WTC11 (cell line): ENCODE results near the gene GRIN2A. TPM values are rescaled to one million over a fixed set of nuclear protein-coding genes. Genes with fewer than 3 reads are reported as not detected.

ENCODE experiments used
- ATAC-seq: fragments of 200-7000 bp; cut with Tn5 transposase; 2 replicates; pipeline ENCODE4 v1.10.0; 2021; ENCODE audit warnings: mild to moderate bottlenecking, moderate library complexity
- CTCF ChIA-PET: fragments of 300-600 bp; sonication (Branson Sonifier 250); formaldehyde crosslinking; loops from one replicate; lab custom pipeline; 2021; ENCODE audit warnings: antibody characterized with exemption; lab: Charles Lee
- POLR2A ChIA-PET: fragments of 350-600 bp; sonication (Branson Sonifier 250); formaldehyde crosslinking; loops from one replicate; lab custom pipeline; 2021; ENCODE audit warnings: antibody characterized with exemption; lab: Charles Lee
- DNase-seq: peaks from one replicate; pipeline ENCODE4 v3.0.0; 2021; ENCODE audit warnings: low spot score
- H3K27ac Mint-ChIP-seq: 2 replicates; pipeline ENCODE4 v1.8.0; 2021; ENCODE audit warnings: mixed read lengths
- H3K27me3 Mint-ChIP-seq: 2 replicates; pipeline ENCODE4 v1.8.0; 2021; ENCODE audit warnings: low read depth, mild to moderate bottlenecking, moderate library complexity, mixed read lengths
- H3K36me3 Mint-ChIP-seq: 2 replicates; pipeline ENCODE4 v1.8.0; 2021; ENCODE audit warnings: mixed read lengths
- H3K4me1 Mint-ChIP-seq: 2 replicates; pipeline ENCODE4 v1.8.0; 2022; ENCODE audit warnings: mixed read lengths
- H3K4me3 Mint-ChIP-seq: 2 replicates; pipeline ENCODE4 v1.8.0; 2021; ENCODE audit warnings: mild to moderate bottlenecking, moderate library complexity, mixed read lengths
- H3K9me3 Mint-ChIP-seq: 2 replicates; pipeline ENCODE4 v1.8.0; 2021; ENCODE audit warnings: mixed read lengths
- FOXJ3 ChIP-seq: sonication (generic); formaldehyde crosslinking; IDR thresholded peaks from 2 replicates; pipeline ENCODE4 v1.9.0; 2021; ENCODE audit warnings: missing genetic modification reagents, mild to moderate bottlenecking, borderline replicate concordance
- NR1H2 ChIP-seq: sonication (generic); formaldehyde crosslinking; IDR thresholded peaks from 2 replicates; pipeline ENCODE4 v1.9.0; 2021; ENCODE audit warnings: mild to moderate bottlenecking, moderate library complexity, missing genetic modification reagents
- TCF7 ChIP-seq: sonication (generic); formaldehyde crosslinking; IDR thresholded peaks from 2 replicates; pipeline ENCODE4 v1.8.0; 2022; ENCODE audit warnings: mild to moderate bottlenecking, low read depth, missing genetic modification reagents, moderate library complexity
- ZNF219 ChIP-seq: sonication (generic); formaldehyde crosslinking; IDR thresholded peaks from 2 replicates; pipeline ENCODE4 v1.8.0; 2023; ENCODE audit warnings: missing genetic modification reagents, mild to moderate bottlenecking, borderline replicate concordance
- total RNA-seq: library from RNA; stranded (reverse); gene quantifications from 3 replicates; pipeline ENCODE4 v1.2.3, GENCODE V29; 2021
- TF ChIP-seq, protein P1 (sequence below): sonication (generic); formaldehyde crosslinking; IDR thresholded peaks from 2 replicates; pipeline ENCODE4 v1.8.0; 2022; ENCODE audit warnings: mild to moderate bottlenecking, missing genetic modification reagents
- TF ChIP-seq, protein P2 (sequence below): fragments of 250-450 bp; sonication (Bioruptor Pico); IDR thresholded peaks from 2 replicates; pipeline ENCODE4 v1.9.0; 2021; ENCODE audit warnings: mild to moderate bottlenecking
- TF ChIP-seq, protein P3 (sequence below): sonication (generic); formaldehyde crosslinking; IDR thresholded peaks from 2 replicates; pipeline ENCODE4 v1.8.0; 2023; ENCODE audit warnings: mild to moderate bottlenecking, missing genetic modification reagents
- TF ChIP-seq, protein P4 (sequence below): sonication (generic); formaldehyde crosslinking; IDR thresholded peaks from 2 replicates; pipeline ENCODE4 v1.8.0; 2023; ENCODE audit warnings: missing genetic modification reagents, mild to moderate bottlenecking, borderline replicate concordance
- TF ChIP-seq, protein P5 (sequence below): sonication (generic); formaldehyde crosslinking; IDR thresholded peaks from 2 replicates; pipeline ENCODE4 v1.8.0; 2022; ENCODE audit warnings: mild to moderate bottlenecking, missing genetic modification reagents
- TF ChIP-seq, protein P6 (sequence below): fragments of 200-600 bp; IDR thresholded peaks from 2 replicates; pipeline ENCODE4 v1.8.0; 2022; ENCODE audit warnings: antibody characterized with exemption
- TF ChIP-seq, protein P7 (sequence below): fragments of 250-450 bp; sonication (Bioruptor Pico); conservative IDR thresholded peaks from 2 replicates; pipeline ENCODE4 v1.9.0; 2021; ENCODE audit warnings: mild to moderate bottlenecking
- TF ChIP-seq, protein P8 (sequence below): sonication (generic); formaldehyde crosslinking; IDR thresholded peaks from 2 replicates; pipeline ENCODE4 v1.8.1; 2022; ENCODE audit warnings: mild to moderate bottlenecking, moderate library complexity, missing genetic modification reagents
- TF ChIP-seq, protein P9 (sequence below): sonication (generic); formaldehyde crosslinking; IDR thresholded peaks from 2 replicates; pipeline ENCODE4 v1.8.1; 2023; ENCODE audit warnings: mild to moderate bottlenecking, missing genetic modification reagents

The GRIN2A gene
- total RNA-seq, 1 experiment from 2014 or later, result 3.5 TPM

DNA sequence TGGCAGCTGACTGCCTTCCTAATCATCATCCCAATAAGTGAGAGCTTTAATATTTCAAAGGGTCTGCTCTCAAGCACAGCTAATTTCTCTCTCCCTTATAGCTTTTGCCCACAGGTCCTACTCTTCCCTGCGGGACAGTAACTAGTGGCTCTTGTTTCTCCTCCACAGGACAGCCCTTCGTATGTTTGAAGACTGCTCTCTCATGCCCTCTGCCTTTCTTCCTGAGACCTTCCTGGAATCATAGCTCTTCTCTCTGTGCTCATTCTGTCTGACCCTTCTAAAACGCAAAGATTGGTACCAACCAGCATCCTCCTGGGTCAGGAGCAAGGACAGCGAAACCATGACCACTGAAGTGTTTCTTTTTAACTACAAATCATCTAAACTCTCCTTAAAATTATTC, 168.9 kb downstream of the GRIN2A start:
- peaks cover 22% of the 10 kb centered on the region for H3K4me1 Mint-ChIP-seq
- DNase-seq, result no peak

DNA sequence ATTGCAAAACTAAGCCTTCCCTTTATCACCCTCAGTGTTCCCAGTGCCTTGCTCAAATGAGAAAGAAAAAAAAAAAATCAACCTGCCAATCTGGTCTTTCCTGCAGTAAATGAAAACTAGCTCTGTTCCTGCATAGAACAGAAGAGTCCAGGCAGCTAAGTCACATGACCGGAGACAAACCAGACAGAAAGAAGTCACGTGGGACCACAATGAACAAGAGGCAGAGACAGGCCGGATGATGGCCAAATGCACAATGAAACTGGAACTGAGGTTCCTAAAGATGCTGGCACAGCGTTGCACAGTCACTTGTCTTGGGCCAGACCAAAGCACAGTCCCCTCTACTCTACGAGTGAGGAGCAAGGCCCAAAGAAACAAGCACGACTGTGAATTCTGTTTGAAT, 172.5 kb downstream of the GRIN2A start:
- H3K27ac Mint-ChIP-seq, result no peak overlapping the region
- DNase-seq (no peak), ATAC-seq (no peak)
- H3K9me3 Mint-ChIP-seq, result peaks cover 24% of the 10 kb centered on the region
- ChIA-PET POLR2A (interaction anchor here (0.7 kb wide), 1 partner anchor 9 kb away, joined by 3 read pairs; no protein-coding TSS in a partner anchor), CTCF (interaction anchor here (1.1 to 1.4 kb wide), 2 partner anchors 69 to 171 kb away, joined by 3 to 4 read pairs; no protein-coding TSS in a partner anchor)
- H3K4me1 Mint-ChIP-seq, result peaks cover 13% of the 10 kb centered on the region
- no peak overlapping the region for H3K4me3 Mint-ChIP-seq
- peaks cover 2% of the 10 kb centered on the region; the same call in 1 of the 2 replicates for H3K36me3 Mint-ChIP-seq
- peaks cover 4% of the 10 kb centered on the region; the same call in 1 of the 2 replicates for H3K27me3 Mint-ChIP-seq
- TF ChIP-seq, protein P1, sequence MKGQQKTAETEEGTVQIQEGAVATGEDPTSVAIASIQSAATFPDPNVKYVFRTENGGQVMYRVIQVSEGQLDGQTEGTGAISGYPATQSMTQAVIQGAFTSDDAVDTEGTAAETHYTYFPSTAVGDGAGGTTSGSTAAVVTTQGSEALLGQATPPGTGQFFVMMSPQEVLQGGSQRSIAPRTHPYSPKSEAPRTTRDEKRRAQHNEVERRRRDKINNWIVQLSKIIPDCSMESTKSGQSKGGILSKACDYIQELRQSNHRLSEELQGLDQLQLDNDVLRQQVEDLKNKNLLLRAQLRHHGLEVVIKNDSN, result 0 out of 2 replicates have a peak, but pooled peaks have one; percentile 14
- no peak for TF ChIP-seq ZNF219 (CRISPR knock-in tag)
- TF ChIP-seq, protein P2, sequence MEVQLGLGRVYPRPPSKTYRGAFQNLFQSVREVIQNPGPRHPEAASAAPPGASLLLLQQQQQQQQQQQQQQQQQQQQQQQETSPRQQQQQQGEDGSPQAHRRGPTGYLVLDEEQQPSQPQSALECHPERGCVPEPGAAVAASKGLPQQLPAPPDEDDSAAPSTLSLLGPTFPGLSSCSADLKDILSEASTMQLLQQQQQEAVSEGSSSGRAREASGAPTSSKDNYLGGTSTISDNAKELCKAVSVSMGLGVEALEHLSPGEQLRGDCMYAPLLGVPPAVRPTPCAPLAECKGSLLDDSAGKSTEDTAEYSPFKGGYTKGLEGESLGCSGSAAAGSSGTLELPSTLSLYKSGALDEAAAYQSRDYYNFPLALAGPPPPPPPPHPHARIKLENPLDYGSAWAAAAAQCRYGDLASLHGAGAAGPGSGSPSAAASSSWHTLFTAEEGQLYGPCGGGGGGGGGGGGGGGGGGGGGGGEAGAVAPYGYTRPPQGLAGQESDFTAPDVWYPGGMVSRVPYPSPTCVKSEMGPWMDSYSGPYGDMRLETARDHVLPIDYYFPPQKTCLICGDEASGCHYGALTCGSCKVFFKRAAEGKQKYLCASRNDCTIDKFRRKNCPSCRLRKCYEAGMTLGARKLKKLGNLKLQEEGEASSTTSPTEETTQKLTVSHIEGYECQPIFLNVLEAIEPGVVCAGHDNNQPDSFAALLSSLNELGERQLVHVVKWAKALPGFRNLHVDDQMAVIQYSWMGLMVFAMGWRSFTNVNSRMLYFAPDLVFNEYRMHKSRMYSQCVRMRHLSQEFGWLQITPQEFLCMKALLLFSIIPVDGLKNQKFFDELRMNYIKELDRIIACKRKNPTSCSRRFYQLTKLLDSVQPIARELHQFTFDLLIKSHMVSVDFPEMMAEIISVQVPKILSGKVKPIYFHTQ, result no peak
- TF ChIP-seq, protein P3, sequence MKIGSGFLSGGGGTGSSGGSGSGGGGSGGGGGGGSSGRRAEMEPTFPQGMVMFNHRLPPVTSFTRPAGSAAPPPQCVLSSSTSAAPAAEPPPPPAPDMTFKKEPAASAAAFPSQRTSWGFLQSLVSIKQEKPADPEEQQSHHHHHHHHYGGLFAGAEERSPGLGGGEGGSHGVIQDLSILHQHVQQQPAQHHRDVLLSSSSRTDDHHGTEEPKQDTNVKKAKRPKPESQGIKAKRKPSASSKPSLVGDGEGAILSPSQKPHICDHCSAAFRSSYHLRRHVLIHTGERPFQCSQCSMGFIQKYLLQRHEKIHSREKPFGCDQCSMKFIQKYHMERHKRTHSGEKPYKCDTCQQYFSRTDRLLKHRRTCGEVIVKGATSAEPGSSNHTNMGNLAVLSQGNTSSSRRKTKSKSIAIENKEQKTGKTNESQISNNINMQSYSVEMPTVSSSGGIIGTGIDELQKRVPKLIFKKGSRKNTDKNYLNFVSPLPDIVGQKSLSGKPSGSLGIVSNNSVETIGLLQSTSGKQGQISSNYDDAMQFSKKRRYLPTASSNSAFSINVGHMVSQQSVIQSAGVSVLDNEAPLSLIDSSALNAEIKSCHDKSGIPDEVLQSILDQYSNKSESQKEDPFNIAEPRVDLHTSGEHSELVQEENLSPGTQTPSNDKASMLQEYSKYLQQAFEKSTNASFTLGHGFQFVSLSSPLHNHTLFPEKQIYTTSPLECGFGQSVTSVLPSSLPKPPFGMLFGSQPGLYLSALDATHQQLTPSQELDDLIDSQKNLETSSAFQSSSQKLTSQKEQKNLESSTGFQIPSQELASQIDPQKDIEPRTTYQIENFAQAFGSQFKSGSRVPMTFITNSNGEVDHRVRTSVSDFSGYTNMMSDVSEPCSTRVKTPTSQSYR, result no peak
- TF ChIP-seq, protein P4, sequence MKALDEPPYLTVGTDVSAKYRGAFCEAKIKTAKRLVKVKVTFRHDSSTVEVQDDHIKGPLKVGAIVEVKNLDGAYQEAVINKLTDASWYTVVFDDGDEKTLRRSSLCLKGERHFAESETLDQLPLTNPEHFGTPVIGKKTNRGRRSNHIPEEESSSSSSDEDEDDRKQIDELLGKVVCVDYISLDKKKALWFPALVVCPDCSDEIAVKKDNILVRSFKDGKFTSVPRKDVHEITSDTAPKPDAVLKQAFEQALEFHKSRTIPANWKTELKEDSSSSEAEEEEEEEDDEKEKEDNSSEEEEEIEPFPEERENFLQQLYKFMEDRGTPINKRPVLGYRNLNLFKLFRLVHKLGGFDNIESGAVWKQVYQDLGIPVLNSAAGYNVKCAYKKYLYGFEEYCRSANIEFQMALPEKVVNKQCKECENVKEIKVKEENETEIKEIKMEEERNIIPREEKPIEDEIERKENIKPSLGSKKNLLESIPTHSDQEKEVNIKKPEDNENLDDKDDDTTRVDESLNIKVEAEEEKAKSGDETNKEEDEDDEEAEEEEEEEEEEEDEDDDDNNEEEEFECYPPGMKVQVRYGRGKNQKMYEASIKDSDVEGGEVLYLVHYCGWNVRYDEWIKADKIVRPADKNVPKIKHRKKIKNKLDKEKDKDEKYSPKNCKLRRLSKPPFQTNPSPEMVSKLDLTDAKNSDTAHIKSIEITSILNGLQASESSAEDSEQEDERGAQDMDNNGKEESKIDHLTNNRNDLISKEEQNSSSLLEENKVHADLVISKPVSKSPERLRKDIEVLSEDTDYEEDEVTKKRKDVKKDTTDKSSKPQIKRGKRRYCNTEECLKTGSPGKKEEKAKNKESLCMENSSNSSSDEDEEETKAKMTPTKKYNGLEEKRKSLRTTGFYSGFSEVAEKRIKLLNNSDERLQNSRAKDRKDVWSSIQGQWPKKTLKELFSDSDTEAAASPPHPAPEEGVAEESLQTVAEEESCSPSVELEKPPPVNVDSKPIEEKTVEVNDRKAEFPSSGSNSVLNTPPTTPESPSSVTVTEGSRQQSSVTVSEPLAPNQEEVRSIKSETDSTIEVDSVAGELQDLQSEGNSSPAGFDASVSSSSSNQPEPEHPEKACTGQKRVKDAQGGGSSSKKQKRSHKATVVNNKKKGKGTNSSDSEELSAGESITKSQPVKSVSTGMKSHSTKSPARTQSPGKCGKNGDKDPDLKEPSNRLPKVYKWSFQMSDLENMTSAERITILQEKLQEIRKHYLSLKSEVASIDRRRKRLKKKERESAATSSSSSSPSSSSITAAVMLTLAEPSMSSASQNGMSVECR (CRISPR knock-in tag), result no peak
- TF ChIP-seq, protein P5, sequence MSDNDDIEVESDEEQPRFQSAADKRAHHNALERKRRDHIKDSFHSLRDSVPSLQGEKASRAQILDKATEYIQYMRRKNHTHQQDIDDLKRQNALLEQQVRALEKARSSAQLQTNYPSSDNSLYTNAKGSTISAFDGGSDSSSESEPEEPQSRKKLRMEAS (CRISPR knock-in tag), result no peak

More for the DNA sequence above, 168.9 kb downstream of the GRIN2A start:
- Mint-ChIP-seq H3K27me3 (no peaks in the 10 kb centered on the region), H3K4me3 (no peak overlapping the region), H3K36me3 (no peaks in the 10 kb centered on the region), H3K9me3 (peaks cover 3% of the 10 kb centered on the region), H3K27ac (no peak overlapping the region)
- POLR2A ChIA-PET, result no interaction called here
- CTCF ChIA-PET, result interaction anchor here (0.5 to 1.6 kb wide), 13 partner anchors 9 to 755 kb away, joined by 3 to 8 read pairs (median 4); no protein-coding TSS in a partner anchor
- TF ChIP-seq, protein P6, sequence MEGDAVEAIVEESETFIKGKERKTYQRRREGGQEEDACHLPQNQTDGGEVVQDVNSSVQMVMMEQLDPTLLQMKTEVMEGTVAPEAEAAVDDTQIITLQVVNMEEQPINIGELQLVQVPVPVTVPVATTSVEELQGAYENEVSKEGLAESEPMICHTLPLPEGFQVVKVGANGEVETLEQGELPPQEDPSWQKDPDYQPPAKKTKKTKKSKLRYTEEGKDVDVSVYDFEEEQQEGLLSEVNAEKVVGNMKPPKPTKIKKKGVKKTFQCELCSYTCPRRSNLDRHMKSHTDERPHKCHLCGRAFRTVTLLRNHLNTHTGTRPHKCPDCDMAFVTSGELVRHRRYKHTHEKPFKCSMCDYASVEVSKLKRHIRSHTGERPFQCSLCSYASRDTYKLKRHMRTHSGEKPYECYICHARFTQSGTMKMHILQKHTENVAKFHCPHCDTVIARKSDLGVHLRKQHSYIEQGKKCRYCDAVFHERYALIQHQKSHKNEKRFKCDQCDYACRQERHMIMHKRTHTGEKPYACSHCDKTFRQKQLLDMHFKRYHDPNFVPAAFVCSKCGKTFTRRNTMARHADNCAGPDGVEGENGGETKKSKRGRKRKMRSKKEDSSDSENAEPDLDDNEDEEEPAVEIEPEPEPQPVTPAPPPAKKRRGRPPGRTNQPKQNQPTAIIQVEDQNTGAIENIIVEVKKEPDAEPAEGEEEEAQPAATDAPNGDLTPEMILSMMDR, result no peak
- TF ChIP-seq, protein P7, sequence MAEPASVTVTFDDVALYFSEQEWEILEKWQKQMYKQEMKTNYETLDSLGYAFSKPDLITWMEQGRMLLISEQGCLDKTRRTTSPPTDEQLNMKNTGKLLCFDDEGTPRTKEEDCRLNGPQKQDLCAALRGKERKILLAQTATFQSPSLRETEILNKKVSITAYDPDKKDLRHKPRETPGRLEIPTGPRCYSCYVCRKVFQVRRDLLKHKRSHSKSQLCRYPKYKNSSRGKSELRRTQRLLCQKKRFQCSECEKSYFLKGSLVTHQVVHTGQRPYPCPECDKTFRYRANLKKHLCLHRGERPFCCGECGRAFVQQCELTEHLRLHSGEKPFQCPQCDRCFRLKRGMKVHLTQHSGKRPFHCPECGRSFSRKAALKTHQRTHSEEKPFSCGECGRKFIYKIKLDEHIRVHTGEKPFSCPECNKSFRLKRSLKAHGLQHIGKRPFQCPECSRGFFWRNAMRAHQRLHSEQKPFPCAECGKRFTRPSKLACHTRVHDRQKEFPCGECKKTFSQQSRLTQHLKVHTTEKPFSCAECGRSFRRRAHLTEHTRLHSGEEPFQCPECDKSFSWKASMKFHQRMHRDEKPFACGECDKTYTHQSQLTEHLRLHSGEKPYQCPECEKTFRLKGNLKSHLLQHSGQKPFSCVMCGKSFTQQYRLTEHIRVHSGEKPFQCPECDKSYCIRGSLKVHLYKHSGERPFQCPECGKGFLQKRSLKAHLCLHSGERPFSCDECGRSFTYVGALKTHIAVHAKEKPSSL, result no peak
- TF ChIP-seq FOXJ3 (CRISPR knock-in tag) (no peak), NR1H2 (CRISPR knock-in tag) (no peak), TCF7 (CRISPR knock-in tag) (no peak), ZNF219 (CRISPR knock-in tag) (no peak)
- TF ChIP-seq, protein P8, sequence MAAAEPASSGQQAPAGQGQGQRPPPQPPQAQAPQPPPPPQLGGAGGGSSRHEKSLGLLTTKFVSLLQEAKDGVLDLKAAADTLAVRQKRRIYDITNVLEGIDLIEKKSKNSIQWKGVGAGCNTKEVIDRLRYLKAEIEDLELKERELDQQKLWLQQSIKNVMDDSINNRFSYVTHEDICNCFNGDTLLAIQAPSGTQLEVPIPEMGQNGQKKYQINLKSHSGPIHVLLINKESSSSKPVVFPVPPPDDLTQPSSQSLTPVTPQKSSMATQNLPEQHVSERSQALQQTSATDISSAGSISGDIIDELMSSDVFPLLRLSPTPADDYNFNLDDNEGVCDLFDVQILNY (CRISPR knock-in tag), result no peak
- TF ChIP-seq, protein P9, sequence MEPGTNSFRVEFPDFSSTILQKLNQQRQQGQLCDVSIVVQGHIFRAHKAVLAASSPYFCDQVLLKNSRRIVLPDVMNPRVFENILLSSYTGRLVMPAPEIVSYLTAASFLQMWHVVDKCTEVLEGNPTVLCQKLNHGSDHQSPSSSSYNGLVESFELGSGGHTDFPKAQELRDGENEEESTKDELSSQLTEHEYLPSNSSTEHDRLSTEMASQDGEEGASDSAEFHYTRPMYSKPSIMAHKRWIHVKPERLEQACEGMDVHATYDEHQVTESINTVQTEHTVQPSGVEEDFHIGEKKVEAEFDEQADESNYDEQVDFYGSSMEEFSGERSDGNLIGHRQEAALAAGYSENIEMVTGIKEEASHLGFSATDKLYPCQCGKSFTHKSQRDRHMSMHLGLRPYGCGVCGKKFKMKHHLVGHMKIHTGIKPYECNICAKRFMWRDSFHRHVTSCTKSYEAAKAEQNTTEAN (CRISPR knock-in tag), result no peak
- ATAC-seq, result peak; percentile 70
